Measurements from ENCODE around the gene DUSP8.

DUSP8 gene

GRCh38 chr11:1532606-1533341, 39.3 kb downstream of the DUSP8 start:
- DNase-seq (ENCODE audit: low read depth, low spot score), result no peak

GRCh38 chr11:1532014-1532586, 40.0 kb downstream of the DUSP8 start:
- no peak for DNase-seq (ENCODE audit: low read depth, low spot score)

GRCh38 chr11:1531449-1532013, 40.5 kb downstream of the DUSP8 start:
- no peak for DNase-seq (ENCODE audit: low read depth, low spot score)

- no peak for DNase-seq (ENCODE audit: low read depth, low spot score)
Measured at GRCh38 chr11:1530686-1531448, 41.2 kb downstream of the DUSP8 start.

GRCh38 chr11:1529774-1530173, 42.3 kb downstream of the DUSP8 start:
- no peak for DNase-seq (ENCODE audit: low read depth, low spot score)

- no peak for DNase-seq (ENCODE audit: low read depth, low spot score)
Measured at GRCh38 chr11:1529286-1529685, 42.8 kb downstream of the DUSP8 start.

- no peak for DNase-seq (ENCODE audit: low read depth, low spot score)
Measured at GRCh38 chr11:1528710-1529109, 43.4 kb downstream of the DUSP8 start.

- DNase-seq (ENCODE audit: low read depth, low spot score), result no peak
Measured at GRCh38 chr11:1526785-1527184, 45.3 kb downstream of the DUSP8 start.

GRCh38 chr11:1523779-1524178, 48.3 kb downstream of the DUSP8 start:
- DNase-seq (ENCODE audit: low read depth, low spot score), result no peak

- no peak for DNase-seq (ENCODE audit: low read depth, low spot score)
Measured at GRCh38 chr11:1523077-1523476, 49.0 kb downstream of the DUSP8 start.

GRCh38 chr11:1522081-1522424, 50.0 kb downstream of the DUSP8 start:
- DNase-seq (ENCODE audit: low read depth, low spot score), result no peak

- no peak for DNase-seq (ENCODE audit: low read depth, low spot score)
Measured at GRCh38 chr11:1521382-1522080, 50.5 kb downstream of the DUSP8 start.

- no peak for DNase-seq (ENCODE audit: low read depth, low spot score)
Measured at GRCh38 chr11:1520663-1521267, 51.3 kb downstream of the DUSP8 start.

GRCh38 chr11:1520209-1520662, 51.8 kb downstream of the DUSP8 start:
- no peak for DNase-seq (ENCODE audit: low read depth, low spot score)

- no peak for DNase-seq (ENCODE audit: low read depth, low spot score)
Measured at GRCh38 chr11:1519028-1520010, 52.8 kb downstream of the DUSP8 start.

GRCh38 chr11:1518301-1518700, 53.8 kb downstream of the DUSP8 start:
- DNase-seq (ENCODE audit: low read depth, low spot score), result no peak

- DNase-seq (ENCODE audit: low read depth, low spot score), result no peak
Measured at GRCh38 chr11:1517117-1518005, 54.7 kb downstream of the DUSP8 start.

GRCh38 chr11:1516273-1517067, 55.6 kb downstream of the DUSP8 start:
- DNase-seq (ENCODE audit: low read depth, low spot score), result no peak

All from iPS DF 19.7 (cell line).